Nephron progenitor cell (in vitro differentiated cells): Measurements from ENCODE around the gene CACNA1S.

Source experiments
- DNase-seq: peaks from one replicate; pipeline ENCODE4 v3.0.0; 2021
- H3K27ac Mint-ChIP-seq: 2 replicates; pipeline ENCODE4 v1.8.0; 2021; ENCODE audit warnings: mild to moderate bottlenecking, moderate library complexity, mixed read lengths
- H3K27me3 Mint-ChIP-seq: 2 replicates; pipeline ENCODE4 v1.8.0; 2021; ENCODE audit warnings: mild to moderate bottlenecking, low read depth, mixed read lengths; ENCODE audit not compliant: poor library complexity
- H3K36me3 Mint-ChIP-seq: 2 replicates; pipeline ENCODE4 v1.8.0; 2021; ENCODE audit warnings: low read depth, mixed read lengths
- H3K4me1 Mint-ChIP-seq: 2 replicates; pipeline ENCODE4 v1.8.0; 2021; ENCODE audit warnings: mixed read lengths
- H3K4me3 Mint-ChIP-seq: 2 replicates; pipeline ENCODE4 v1.8.0; 2021; ENCODE audit warnings: mild to moderate bottlenecking, moderate library complexity, mixed read lengths
- H3K9me3 Mint-ChIP-seq: 2 replicates; pipeline ENCODE4 v1.8.0; 2021; ENCODE audit warnings: mild to moderate bottlenecking, moderate library complexity, mixed read lengths
- CTCF ChIP-seq: fragments of 200-600 bp; sonication (generic); IDR thresholded peaks from 2 replicates; pipeline ENCODE4 v1.5.0; 2021; ENCODE audit warnings: antibody characterized with exemption

Gene CACNA1S

DNA sequence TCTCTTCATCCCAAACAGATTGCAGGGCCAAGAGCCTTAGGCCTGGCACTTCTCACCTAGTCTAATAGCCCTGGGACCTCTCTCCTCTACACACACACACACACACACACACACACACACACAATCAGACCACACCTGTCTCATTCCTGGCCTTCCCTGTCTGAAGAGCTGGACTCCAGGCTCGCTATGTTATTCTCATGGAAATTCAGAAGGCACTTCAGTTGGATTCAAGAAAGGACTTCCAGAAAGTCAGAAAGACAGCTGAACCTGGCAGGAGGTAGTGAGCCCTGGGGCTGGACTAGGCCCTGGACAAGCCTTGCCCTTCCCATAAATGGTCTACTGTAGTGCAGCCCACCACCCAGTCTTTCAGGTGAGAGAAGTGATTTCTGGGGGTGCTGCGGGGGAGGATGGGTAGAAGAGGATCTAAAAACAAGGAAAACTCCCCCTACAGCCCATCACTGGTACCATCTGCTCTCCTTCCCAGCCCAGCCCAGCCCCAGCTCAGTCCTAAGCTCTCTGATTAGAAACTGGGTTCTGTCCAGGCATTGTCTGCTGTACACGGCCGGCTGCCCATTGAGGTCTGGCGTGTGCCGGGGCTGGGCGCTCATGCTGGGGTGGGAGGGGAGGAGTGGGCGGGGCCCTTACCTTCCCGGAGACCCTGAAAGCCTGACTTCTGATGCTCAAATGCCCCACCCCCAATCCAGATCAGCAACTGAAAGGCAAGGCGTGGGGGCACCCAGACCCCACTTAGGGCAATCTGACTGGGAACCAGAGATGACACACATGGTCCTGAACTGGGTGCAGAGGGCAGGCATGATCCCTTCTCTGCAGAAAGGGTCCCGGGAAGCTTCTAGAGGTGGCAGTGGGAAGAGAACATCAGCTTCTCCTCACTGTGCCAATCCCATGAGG, 91.3 kb downstream of the CACNA1S start:
- H3K27me3 Mint-ChIP-seq: peaks cover 20% of the 10 kb centered on the region
- no peaks in the 10 kb centered on the region for H3K36me3 Mint-ChIP-seq
- no peaks in the 10 kb centered on the region for H3K9me3 Mint-ChIP-seq
- peak; percentile 37 for TF ChIP-seq CTCF
- H3K4me3 Mint-ChIP-seq: peak overlapping the region; percentile 88
- peaks cover 84% of the 10 kb centered on the region for H3K4me1 Mint-ChIP-seq
- peak; percentile 53 for DNase-seq
- H3K27ac Mint-ChIP-seq: peak overlapping the region; percentile 11

DNA sequence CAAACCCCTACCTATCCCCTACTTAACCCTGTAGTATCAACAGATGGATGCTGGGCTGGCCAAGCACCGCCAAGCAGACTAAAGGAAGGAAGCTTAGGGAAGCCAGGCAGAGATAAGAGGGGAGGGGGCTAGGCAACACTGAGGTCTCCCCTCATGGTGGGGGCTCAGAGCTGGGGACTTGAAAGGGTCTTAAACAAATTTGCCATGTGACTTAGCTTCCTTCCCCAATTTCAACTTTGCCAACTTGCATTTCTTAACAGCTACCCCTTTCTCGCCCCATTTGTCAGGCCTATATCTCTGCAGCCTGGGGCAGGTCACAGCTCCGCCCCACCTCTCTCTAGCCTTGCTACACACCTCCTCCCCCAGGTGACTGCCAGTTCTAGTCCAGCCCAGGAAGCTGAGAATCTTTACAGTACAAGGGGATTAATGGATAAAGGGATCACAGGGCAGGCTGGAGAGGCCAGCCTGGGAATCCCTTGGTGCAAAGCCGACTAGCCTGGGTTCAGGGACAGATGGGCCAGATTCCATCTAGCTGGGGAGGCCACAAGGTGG, 92.1 kb downstream of the CACNA1S start:
- TF ChIP-seq CTCF: no peak
- Mint-ChIP-seq H3K4me1 (peaks cover 83% of the 10 kb centered on the region), H3K9me3 (no peaks in the 10 kb centered on the region), H3K4me3 (no peak overlapping the region), H3K36me3 (no peaks in the 10 kb centered on the region), H3K27ac (no peak overlapping the region), H3K27me3 (peaks cover 25% of the 10 kb centered on the region)
- no peak for DNase-seq

- Mint-ChIP-seq H3K4me1 (peaks cover 83% of the 10 kb centered on the region), H3K36me3 (no peaks in the 10 kb centered on the region), H3K9me3 (no peaks in the 10 kb centered on the region), H3K27ac (no peak overlapping the region), H3K4me3 (no peak overlapping the region), H3K27me3 (peaks cover 25% of the 10 kb centered on the region)
- no peak for DNase-seq
- no peak for TF ChIP-seq CTCF
Observed at GRCh38 chr1:201019321-201019977, 92.8 kb downstream of the CACNA1S start.

DNA sequence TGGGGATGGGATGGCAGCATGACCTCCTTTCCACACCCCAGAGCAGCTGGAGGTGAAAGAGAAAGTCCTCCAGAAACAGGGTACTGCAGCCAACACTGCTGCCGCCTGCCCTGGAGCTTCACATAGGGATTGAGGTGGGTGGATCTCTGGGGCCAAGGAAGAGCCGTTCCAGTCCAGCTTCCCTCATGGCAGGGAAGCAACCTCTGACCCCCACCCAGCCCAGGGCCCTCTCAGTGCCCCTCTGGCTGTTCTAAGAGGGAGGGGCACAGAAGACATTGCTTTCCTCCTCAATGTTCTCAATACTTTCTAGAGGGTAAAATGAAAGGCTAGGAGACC, 94.4 kb downstream of the CACNA1S start:
- no peak for DNase-seq
- Mint-ChIP-seq H3K27ac (no peak overlapping the region), H3K4me1 (peaks cover 87% of the 10 kb centered on the region), H3K9me3 (no peaks in the 10 kb centered on the region), H3K36me3 (no peaks in the 10 kb centered on the region), H3K4me3 (no peak overlapping the region), H3K27me3 (peaks cover 25% of the 10 kb centered on the region)
- no peak for TF ChIP-seq CTCF

DNA sequence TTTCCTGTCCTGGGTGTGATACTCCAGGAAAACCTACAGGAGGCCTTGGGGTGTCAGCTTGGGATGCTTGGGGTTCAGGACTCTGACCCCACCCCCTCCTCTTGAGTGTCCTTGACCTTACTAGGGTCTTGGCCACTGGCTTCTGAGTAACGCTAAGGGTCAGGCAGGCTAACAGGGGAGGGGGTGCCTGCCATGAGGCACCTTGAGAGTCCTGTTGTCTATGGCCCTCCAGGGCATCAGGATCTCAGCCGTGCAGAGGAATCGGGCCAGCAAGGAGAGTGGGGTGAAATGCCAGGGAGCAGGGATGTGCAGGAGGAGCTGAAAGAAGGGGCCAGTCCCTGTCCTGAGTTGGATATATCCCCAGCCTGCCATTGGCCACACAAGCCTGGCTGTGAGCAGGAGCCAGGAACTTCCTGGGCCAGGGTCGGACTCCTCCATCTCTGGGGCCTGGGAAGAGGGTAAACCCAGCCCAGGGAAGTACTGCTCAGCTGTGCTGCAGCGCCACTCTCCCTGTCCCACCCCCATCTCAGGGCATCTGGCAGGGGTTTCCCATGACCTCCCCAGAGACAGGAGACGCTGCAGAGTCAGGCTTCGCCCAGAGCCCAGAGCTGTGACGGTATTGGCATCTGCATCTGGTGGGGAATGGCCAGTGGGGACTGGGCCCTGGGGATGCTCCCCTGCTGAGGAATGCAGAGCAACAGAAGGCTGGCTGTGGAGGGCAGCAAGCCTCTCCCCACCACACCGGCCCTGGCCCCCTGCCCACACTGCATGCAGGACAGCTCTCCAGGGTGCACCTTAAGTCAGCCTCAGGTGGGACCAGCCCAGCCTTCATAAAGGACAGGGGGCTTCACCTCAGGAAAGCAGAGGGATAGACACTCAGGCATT, 95.0 kb downstream of the CACNA1S start:
- TF ChIP-seq CTCF: no peak
- H3K27ac Mint-ChIP-seq: peak overlapping the region; percentile 48
- peaks cover 21% of the 10 kb centered on the region for H3K27me3 Mint-ChIP-seq
- DNase-seq: no peak
- no peaks in the 10 kb centered on the region for H3K9me3 Mint-ChIP-seq
- H3K4me1 Mint-ChIP-seq: peaks cover 81% of the 10 kb centered on the region
- no peaks in the 10 kb centered on the region for H3K36me3 Mint-ChIP-seq
- no peak overlapping the region for H3K4me3 Mint-ChIP-seq
